SH-SY5Y (cell line): ENCODE data around the gene MATK.

Experiments
- GATA2 ChIP-seq: IDR thresholded peaks from 2 replicates; pipeline ENCODE4 v1.6.1; 2011; ENCODE audit warnings: mild to moderate bottlenecking, low read depth, low read length
- GATA3 ChIP-seq: IDR thresholded peaks from 2 replicates; pipeline ENCODE4 v1.6.1; 2011; ENCODE audit warnings: low read depth, mild to moderate bottlenecking, low read length, moderate library complexity

- no peak for TF ChIP-seq GATA3
- no peak for TF ChIP-seq GATA2
Observed at GRCh38 chr19:3808420-3809143, 22.4 kb upstream of the MATK start.
